HCT116 (cell line): ENCODE measurements around the gene PGAM5.

Experiments used
- ATF3 ChIP-seq: IDR thresholded peaks from 2 replicates; pipeline ENCODE4 v1.6.1; 2012
- CBX3 ChIP-seq: IDR thresholded peaks from 2 replicates; pipeline ENCODE4 v1.6.1; 2012; ENCODE audit warnings: low read depth
- CEBPB ChIP-seq: IDR thresholded peaks from 2 replicates; pipeline ENCODE4 v1.6.1; 2012; ENCODE audit warnings: low read depth
- CTCF ChIP-seq, 3 experiments: fragments of 200-600 bp in 1 of 3; sonication (generic) in 1 of 3; IDR thresholded peaks in 2 of 3; conservative IDR thresholded peaks in 1 of 3; 2 replicates each; pipeline ENCODE4 v1.5.1; 2012 to 2017; ENCODE audit warnings: low read depth in 2 of 3, low read length in 2 of 3, antibody characterized with exemption in 1 of 3, borderline replicate concordance in 1 of 3, control low read depth in 1 of 3, mild to moderate bottlenecking in 1 of 3, mixed read lengths in 1 of 3, mixed run types in 1 of 3, moderate library complexity in 1 of 3; ENCODE audit not compliant: insufficient read depth in 1 of 3
- EZH2 ChIP-seq: fragments of 200-600 bp; sonication (generic); IDR thresholded peaks from 2 replicates; pipeline ENCODE4 v1.6.1; 2017; ENCODE audit warnings: antibody characterized with exemption, mixed run types
- MAX ChIP-seq: IDR thresholded peaks from 2 replicates; pipeline ENCODE4 v1.6.1; 2012
- POLR2A ChIP-seq: IDR thresholded peaks from 2 replicates; pipeline ENCODE4 v1.7.0; 2011; ENCODE audit warnings: borderline replicate concordance; ENCODE audit not compliant: insufficient read depth, insufficient read length; ENCODE audit errors: extremely low read depth
- POLR2AphosphoS5 ChIP-seq: IDR thresholded peaks from 2 replicates; pipeline ENCODE4 v1.6.1; 2011; ENCODE audit warnings: mild to moderate bottlenecking, low read depth, low read length, moderate library complexity
- REST ChIP-seq: IDR thresholded peaks from 2 replicates; pipeline ENCODE4 v1.6.1; 2012; ENCODE audit warnings: low read depth
- SP1 ChIP-seq: IDR thresholded peaks from 2 replicates; pipeline ENCODE4 v1.6.1; 2012; ENCODE audit warnings: low read depth
- SRF ChIP-seq: IDR thresholded peaks from 2 replicates; pipeline ENCODE4 v1.6.1; 2012; ENCODE audit warnings: low read depth
- YY1 ChIP-seq: IDR thresholded peaks from 2 replicates; pipeline ENCODE4 v1.6.1; 2011; ENCODE audit warnings: low read length, low read depth, moderate library complexity, mild to moderate bottlenecking; ENCODE audit not compliant: insufficient replicate concordance; ENCODE audit errors: extremely low read depth
- ZBTB33 ChIP-seq: IDR thresholded peaks from 2 replicates; pipeline ENCODE4 v1.6.1; 2011; ENCODE audit warnings: mild to moderate bottlenecking, low read length, moderate library complexity; ENCODE audit not compliant: insufficient replicate concordance; ENCODE audit errors: extremely low read depth

- TF ChIP-seq CTCF (IDR thresholded peaks at IDR 0.05 in 2 of 3, conservative IDR thresholded peaks at IDR 0.05 in 1 of 3; ENCODE audit: borderline replicate concordance in 1 of 3, insufficient read depth in 1 of 3, low read depth in 2 of 3, low read length in 2 of 3) (no peak), CBX3 (no peak), REST (no peak), POLR2AphosphoS5 (no peak), SP1 (no peak), CEBPB (no peak), EZH2 (no peak), YY1 (no peak), ZBTB33 (no peak), POLR2A (no peak), SRF (no peak), MAX (no peak), ATF3 (no peak)
Measured at GRCh38 chr12:132662901-132663755, 47.5 kb upstream of the PGAM5 start.
